ENCODE data around the gene CAMTA1. TPM values are rescaled to one million over a fixed set of nuclear protein-coding genes. Genes with fewer than 3 reads are reported as not detected.

Gene CAMTA1
- total RNA-seq, 1 experiment from 2014 or later, result 82.2 TPM

GRCh38 chr1:6963912-6964307 is 178.7 kb downstream of the CAMTA1 start:
- Histone ChIP-seq H3K27ac (ENCODE audit: low read length) (no peak overlapping the region), H3K4me1 (ENCODE audit: control insufficient read depth, insufficient read depth, low read length) (peaks cover 23% of the 10 kb centered on the region), H3K27me3 (ENCODE audit: control insufficient read depth, insufficient read depth, low read length) (no peaks in the 10 kb centered on the region), H3K9me3 (ENCODE audit: control insufficient read depth, insufficient read depth, low read depth, low read length) (no peaks in the 10 kb centered on the region), H3K36me3 (ENCODE audit: control insufficient read depth, insufficient read depth, low read length) (no peaks in the 10 kb centered on the region), H3K4me3 (ENCODE audit: low read depth in 2 of 2, low read length in 2 of 2) (no peak overlapping the region)
- in situ Hi-C loops (cut with HindIII; ENCODE audit: low pct_unique_long_range_greater_than_20kb, low sequenced_read_pairs), result no loop called here
- no TSS peak for BruUV-seq (replicated peaks)
- TF ChIP-seq CTCF (IDR thresholded peaks at IDR 0.05) (no peak), POLR2AphosphoS5 (IDR thresholded peaks at IDR 0.05; ENCODE audit: low read depth, low read length) (no peak), REST (IDR thresholded peaks at IDR 0.05; ENCODE audit: insufficient read depth in 1 of 2, low read depth in 2 of 2, low read length in 1 of 2) (no peak), SIN3A (IDR thresholded peaks at IDR 0.05; ENCODE audit: borderline replicate concordance, insufficient read depth, low read depth, low read length) (no peak), TCF7L2 (IDR thresholded peaks at IDR 0.05; ENCODE audit: low read depth, low read length) (no peak)
- ChIA-PET CTCF (no interaction called here), POLR2A (no interaction called here)
- intact Hi-C loops (cut with micrococcal nuclease; ENCODE audit: unreplicated experiment), result no loop called here
- ATAC-seq, result no peak
- no peak for DNase-seq (ENCODE audit: low read depth, low spot score)

GRCh38 chr1:6965083-6965934 is 180.1 kb downstream of the CAMTA1 start:
- ChIA-PET POLR2A (no interaction called here), CTCF (no interaction called here)
- TF ChIP-seq SIN3A (IDR thresholded peaks at IDR 0.05; ENCODE audit: borderline replicate concordance, insufficient read depth, low read depth, low read length) (no peak), CTCF (IDR thresholded peaks at IDR 0.05) (no peak), POLR2AphosphoS5 (IDR thresholded peaks at IDR 0.05; ENCODE audit: low read depth, low read length) (no peak), TCF7L2 (IDR thresholded peaks at IDR 0.05; ENCODE audit: low read depth, low read length) (no peak), REST (IDR thresholded peaks at IDR 0.05; ENCODE audit: insufficient read depth in 1 of 2, low read depth in 2 of 2, low read length in 1 of 2) (no peak)
- Histone ChIP-seq H3K27me3 (ENCODE audit: control insufficient read depth, insufficient read depth, low read length) (no peaks in the 10 kb centered on the region), H3K27ac (ENCODE audit: low read length) (no peak overlapping the region), H3K4me1 (ENCODE audit: control insufficient read depth, insufficient read depth, low read length) (peaks cover 17% of the 10 kb centered on the region), H3K36me3 (ENCODE audit: control insufficient read depth, insufficient read depth, low read length) (no peaks in the 10 kb centered on the region), H3K9me3 (ENCODE audit: control insufficient read depth, insufficient read depth, low read depth, low read length) (no peaks in the 10 kb centered on the region), H3K4me3 (ENCODE audit: low read depth in 2 of 2, low read length in 2 of 2) (no peak overlapping the region)
- ATAC-seq (no peak), DNase-seq (ENCODE audit: low read depth, low spot score) (no peak)
- BruUV-seq (replicated peaks), result no TSS peak
- in situ Hi-C loops (cut with HindIII; ENCODE audit: low pct_unique_long_range_greater_than_20kb, low sequenced_read_pairs) (no loop called here), intact Hi-C loops (cut with micrococcal nuclease; ENCODE audit: unreplicated experiment) (no loop called here)
